ENCODE results near the gene PIGO.

The PIGO gene

GRCh38 chr9:35096035-35096849 lies at the start of gene PIGO:
TSS of gene PIGO (minus strand) at chr9:35096591. CDS start at chr9:35095565, 1,026 bp downstream.
- peak; percentile 96 for DNase-seq

- no peak for DNase-seq
These were observed 45.6 kb upstream of the PIGO start for GRCh38 chr9:35142037-35142436.

GRCh38 chr9:35140093-35140492 lies 43.7 kb upstream of the PIGO start:
- DNase-seq = no peak

GRCh38 chr9:35136866-35137265 lies 40.5 kb upstream of the PIGO start:
- DNase-seq = no peak

- no peak for DNase-seq
These were observed 39.6 kb upstream of the PIGO start for GRCh38 chr9:35135988-35136387.

- DNase-seq = no peak
These were observed 38.5 kb upstream of the PIGO start for GRCh38 chr9:35134920-35135319.

- peak; percentile 94 for DNase-seq
These were observed 20.6 kb upstream of the PIGO start for GRCh38 chr9:35116898-35117551.

- no peak for DNase-seq
These were observed 20.1 kb upstream of the PIGO start for GRCh38 chr9:35116539-35116897.

- DNase-seq = peak; percentile 97
These were observed 19.5 kb upstream of the PIGO start, which contains the start of gene ATOSB for GRCh38 chr9:35115680-35116538. TSS of gene ATOSB (minus strand) at chr9:35115862. CDS start at chr9:35108274, 7,588 bp downstream.

- peak; percentile 72 for DNase-seq
These were observed 18.6 kb upstream of the PIGO start for GRCh38 chr9:35114840-35115628.

GRCh38 chr9:35114113-35114839 lies 17.9 kb upstream of the PIGO start:
- DNase-seq = peak; percentile 86

- DNase-seq = peak; percentile 69
These were observed 16.0 kb upstream of the PIGO start for GRCh38 chr9:35112257-35113020.

- DNase-seq = peak; percentile 99
These were observed 14.9 kb upstream of the PIGO start for GRCh38 chr9:35111001-35111933.

- peak; percentile 63 for DNase-seq
These were observed 14.0 kb upstream of the PIGO start for GRCh38 chr9:35110327-35110761.

GRCh38 chr9:35108946-35109575 lies 12.7 kb upstream of the PIGO start:
- peak; percentile 45 for DNase-seq

GRCh38 chr9:35108461-35108860 lies 12.1 kb upstream of the PIGO start:
- peak; percentile 56 for DNase-seq

GRCh38 chr9:35107297-35108290 lies 11.2 kb upstream of the PIGO start:
- peak; percentile 61 for DNase-seq

- DNase-seq = no peak
These were observed 9.9 kb upstream of the PIGO start for GRCh38 chr9:35106343-35106730.
